Measurements from ENCODE around the gene GMCL2. TPM values are rescaled to one million over a fixed set of nuclear protein-coding genes. Genes with fewer than 3 reads are reported as not detected.

The GMCL2 gene
- total and polyA plus RNA-seq, 2 experiments from 2014 or later, result 0.07 TPM; not detected in 1

DNA sequence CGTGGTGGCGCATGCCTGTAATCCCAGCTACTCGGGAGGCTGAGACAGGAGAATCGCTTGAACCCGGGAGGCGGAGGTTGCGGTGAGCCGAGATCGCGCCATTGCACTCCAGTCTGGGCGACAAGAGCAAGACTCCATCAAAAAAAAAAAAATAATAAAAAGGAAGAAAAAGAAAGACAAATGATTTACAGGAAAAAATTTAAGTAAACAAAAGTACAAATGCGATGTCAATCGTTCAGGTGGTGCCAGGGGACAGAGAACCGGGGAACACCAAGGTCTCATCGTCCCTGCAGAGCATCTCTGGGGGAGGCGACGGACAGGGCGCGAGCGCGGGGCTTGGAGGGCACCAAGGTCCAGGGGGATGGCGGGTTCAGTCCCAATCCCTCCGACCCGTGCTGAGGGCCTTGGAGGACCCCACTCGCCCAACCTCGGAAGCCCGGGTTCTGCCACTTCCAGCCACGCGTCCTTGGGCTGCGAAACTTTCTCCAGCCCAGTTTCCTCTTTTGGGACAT, 16.6 kb upstream of the GMCL2 start (continued):
- TF ChIP-seq, protein P1, sequence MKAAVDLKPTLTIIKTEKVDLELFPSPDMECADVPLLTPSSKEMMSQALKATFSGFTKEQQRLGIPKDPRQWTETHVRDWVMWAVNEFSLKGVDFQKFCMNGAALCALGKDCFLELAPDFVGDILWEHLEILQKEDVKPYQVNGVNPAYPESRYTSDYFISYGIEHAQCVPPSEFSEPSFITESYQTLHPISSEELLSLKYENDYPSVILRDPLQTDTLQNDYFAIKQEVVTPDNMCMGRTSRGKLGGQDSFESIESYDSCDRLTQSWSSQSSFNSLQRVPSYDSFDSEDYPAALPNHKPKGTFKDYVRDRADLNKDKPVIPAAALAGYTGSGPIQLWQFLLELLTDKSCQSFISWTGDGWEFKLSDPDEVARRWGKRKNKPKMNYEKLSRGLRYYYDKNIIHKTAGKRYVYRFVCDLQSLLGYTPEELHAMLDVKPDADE (IDR thresholded peaks at IDR 0.05), result no peak
- no peak for TF ChIP-seq NANOG (IDR thresholded peaks at IDR 0.05; ENCODE audit: borderline replicate concordance)
- no peak for TF ChIP-seq CREB1 (CRISPR knock-in tag; IDR thresholded peaks at IDR 0.05; ENCODE audit: low read depth)
- TF ChIP-seq POLR2AphosphoS5 (IDR thresholded peaks at IDR 0.05; ENCODE audit: low read depth), result no peak
- TF ChIP-seq, protein P2, sequence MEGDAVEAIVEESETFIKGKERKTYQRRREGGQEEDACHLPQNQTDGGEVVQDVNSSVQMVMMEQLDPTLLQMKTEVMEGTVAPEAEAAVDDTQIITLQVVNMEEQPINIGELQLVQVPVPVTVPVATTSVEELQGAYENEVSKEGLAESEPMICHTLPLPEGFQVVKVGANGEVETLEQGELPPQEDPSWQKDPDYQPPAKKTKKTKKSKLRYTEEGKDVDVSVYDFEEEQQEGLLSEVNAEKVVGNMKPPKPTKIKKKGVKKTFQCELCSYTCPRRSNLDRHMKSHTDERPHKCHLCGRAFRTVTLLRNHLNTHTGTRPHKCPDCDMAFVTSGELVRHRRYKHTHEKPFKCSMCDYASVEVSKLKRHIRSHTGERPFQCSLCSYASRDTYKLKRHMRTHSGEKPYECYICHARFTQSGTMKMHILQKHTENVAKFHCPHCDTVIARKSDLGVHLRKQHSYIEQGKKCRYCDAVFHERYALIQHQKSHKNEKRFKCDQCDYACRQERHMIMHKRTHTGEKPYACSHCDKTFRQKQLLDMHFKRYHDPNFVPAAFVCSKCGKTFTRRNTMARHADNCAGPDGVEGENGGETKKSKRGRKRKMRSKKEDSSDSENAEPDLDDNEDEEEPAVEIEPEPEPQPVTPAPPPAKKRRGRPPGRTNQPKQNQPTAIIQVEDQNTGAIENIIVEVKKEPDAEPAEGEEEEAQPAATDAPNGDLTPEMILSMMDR (conservative IDR thresholded peaks at IDR 0.05; ENCODE audit: low read depth in 2 of 2), result no peak
- no peak for TF ChIP-seq EZH2 (IDR thresholded peaks at IDR 0.05; ENCODE audit: low read depth, unreplicated experiment)

DNA sequence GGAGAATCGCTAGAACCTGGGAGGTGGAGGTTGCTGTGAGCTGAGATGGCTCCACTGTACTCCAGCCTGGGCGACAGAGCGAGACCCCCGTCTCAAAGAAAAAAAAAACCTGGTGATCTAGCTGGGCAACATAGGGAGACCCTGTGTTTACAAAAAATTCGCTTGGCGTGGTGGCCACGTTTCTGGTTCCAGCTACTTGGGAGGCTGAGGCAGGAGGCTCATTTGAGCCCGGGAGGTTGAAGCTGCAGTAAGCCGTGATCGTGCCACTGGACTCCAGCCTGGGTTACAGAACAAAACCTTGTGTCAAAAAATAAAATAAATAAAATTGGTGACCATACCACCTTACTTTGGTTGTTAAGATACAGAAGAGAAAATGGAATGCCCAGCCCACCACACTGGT, 15.4 kb upstream of the GMCL2 start:
- Mint-ChIP-seq H3K9me3 (peaks cover 8% of the 10 kb centered on the region), H3K27ac (no peak overlapping the region), H3K4me1 (peaks cover 28% of the 10 kb centered on the region), H3K36me3 (ENCODE audit: low read depth) (peaks cover 27% of the 10 kb centered on the region), H3K27me3 (ENCODE audit: insufficient read depth, low read depth, poor library complexity) (peaks cover 27% of the 10 kb centered on the region), H3K4me3 (peak overlapping the region; percentile 48; the same call in 1 of the 3 replicates)
- H3K36me3 ChIP-seq (ENCODE audit: insufficient read depth), result peaks cover 22% of the 10 kb centered on the region
- peaks cover 23% of the 10 kb centered on the region for H3K4me1 ChIP-seq (ENCODE audit: insufficient read depth)
- no peak overlapping the region for H3K4me2 ChIP-seq
- H3K79me2 ChIP-seq (replicated peaks; ENCODE audit: insufficient read depth), result peaks cover 39% of the 10 kb centered on the region
- no peaks in the 10 kb centered on the region for H3K27me3 ChIP-seq (ENCODE audit: insufficient read depth)
- DNase-seq (ENCODE audit: low spot score) (no peak), ATAC-seq (no peak)
- H3K27ac ChIP-seq (ENCODE audit: low read depth), result no peak overlapping the region
- H4K20me1 ChIP-seq (replicated peaks; ENCODE audit: insufficient read depth), result peaks cover 22% of the 10 kb centered on the region
- H3K9me2 ChIP-seq (ENCODE audit: insufficient read depth), result no peaks in the 10 kb centered on the region
- H2AFZ ChIP-seq, result no peak overlapping the region
- H3F3A ChIP-seq (replicated peaks; ENCODE audit: low read depth), result peaks cover 23% of the 10 kb centered on the region
- no peak overlapping the region for H3K4me3 ChIP-seq
- TF ChIP-seq ZNF331 (CRISPR knock-in tag; IDR thresholded peaks at IDR 0.05; ENCODE audit: low read depth) (no peak), JUNB (IDR thresholded peaks at IDR 0.05; ENCODE audit: unreplicated experiment) (no peak), EZH2phosphoT487 (IDR thresholded peaks at IDR 0.05; ENCODE audit: unreplicated experiment) (no peak), NANOG (IDR thresholded peaks at IDR 0.05; ENCODE audit: borderline replicate concordance) (no peak), ZNF114 (CRISPR knock-in tag; IDR thresholded peaks at IDR 0.05) (no peak), POLR2AphosphoS5 (IDR thresholded peaks at IDR 0.05; ENCODE audit: low read depth) (no peak), EZH2 (IDR thresholded peaks at IDR 0.05; ENCODE audit: low read depth, unreplicated experiment) (no peak), CREB1 (CRISPR knock-in tag; IDR thresholded peaks at IDR 0.05; ENCODE audit: low read depth) (no peak), STAT1 (IDR thresholded peaks at IDR 0.05; ENCODE audit: unreplicated experiment) (no peak)
- TF ChIP-seq, protein P2 (conservative IDR thresholded peaks at IDR 0.05; ENCODE audit: low read depth in 2 of 2), result no peak
- TF ChIP-seq, protein P3, sequence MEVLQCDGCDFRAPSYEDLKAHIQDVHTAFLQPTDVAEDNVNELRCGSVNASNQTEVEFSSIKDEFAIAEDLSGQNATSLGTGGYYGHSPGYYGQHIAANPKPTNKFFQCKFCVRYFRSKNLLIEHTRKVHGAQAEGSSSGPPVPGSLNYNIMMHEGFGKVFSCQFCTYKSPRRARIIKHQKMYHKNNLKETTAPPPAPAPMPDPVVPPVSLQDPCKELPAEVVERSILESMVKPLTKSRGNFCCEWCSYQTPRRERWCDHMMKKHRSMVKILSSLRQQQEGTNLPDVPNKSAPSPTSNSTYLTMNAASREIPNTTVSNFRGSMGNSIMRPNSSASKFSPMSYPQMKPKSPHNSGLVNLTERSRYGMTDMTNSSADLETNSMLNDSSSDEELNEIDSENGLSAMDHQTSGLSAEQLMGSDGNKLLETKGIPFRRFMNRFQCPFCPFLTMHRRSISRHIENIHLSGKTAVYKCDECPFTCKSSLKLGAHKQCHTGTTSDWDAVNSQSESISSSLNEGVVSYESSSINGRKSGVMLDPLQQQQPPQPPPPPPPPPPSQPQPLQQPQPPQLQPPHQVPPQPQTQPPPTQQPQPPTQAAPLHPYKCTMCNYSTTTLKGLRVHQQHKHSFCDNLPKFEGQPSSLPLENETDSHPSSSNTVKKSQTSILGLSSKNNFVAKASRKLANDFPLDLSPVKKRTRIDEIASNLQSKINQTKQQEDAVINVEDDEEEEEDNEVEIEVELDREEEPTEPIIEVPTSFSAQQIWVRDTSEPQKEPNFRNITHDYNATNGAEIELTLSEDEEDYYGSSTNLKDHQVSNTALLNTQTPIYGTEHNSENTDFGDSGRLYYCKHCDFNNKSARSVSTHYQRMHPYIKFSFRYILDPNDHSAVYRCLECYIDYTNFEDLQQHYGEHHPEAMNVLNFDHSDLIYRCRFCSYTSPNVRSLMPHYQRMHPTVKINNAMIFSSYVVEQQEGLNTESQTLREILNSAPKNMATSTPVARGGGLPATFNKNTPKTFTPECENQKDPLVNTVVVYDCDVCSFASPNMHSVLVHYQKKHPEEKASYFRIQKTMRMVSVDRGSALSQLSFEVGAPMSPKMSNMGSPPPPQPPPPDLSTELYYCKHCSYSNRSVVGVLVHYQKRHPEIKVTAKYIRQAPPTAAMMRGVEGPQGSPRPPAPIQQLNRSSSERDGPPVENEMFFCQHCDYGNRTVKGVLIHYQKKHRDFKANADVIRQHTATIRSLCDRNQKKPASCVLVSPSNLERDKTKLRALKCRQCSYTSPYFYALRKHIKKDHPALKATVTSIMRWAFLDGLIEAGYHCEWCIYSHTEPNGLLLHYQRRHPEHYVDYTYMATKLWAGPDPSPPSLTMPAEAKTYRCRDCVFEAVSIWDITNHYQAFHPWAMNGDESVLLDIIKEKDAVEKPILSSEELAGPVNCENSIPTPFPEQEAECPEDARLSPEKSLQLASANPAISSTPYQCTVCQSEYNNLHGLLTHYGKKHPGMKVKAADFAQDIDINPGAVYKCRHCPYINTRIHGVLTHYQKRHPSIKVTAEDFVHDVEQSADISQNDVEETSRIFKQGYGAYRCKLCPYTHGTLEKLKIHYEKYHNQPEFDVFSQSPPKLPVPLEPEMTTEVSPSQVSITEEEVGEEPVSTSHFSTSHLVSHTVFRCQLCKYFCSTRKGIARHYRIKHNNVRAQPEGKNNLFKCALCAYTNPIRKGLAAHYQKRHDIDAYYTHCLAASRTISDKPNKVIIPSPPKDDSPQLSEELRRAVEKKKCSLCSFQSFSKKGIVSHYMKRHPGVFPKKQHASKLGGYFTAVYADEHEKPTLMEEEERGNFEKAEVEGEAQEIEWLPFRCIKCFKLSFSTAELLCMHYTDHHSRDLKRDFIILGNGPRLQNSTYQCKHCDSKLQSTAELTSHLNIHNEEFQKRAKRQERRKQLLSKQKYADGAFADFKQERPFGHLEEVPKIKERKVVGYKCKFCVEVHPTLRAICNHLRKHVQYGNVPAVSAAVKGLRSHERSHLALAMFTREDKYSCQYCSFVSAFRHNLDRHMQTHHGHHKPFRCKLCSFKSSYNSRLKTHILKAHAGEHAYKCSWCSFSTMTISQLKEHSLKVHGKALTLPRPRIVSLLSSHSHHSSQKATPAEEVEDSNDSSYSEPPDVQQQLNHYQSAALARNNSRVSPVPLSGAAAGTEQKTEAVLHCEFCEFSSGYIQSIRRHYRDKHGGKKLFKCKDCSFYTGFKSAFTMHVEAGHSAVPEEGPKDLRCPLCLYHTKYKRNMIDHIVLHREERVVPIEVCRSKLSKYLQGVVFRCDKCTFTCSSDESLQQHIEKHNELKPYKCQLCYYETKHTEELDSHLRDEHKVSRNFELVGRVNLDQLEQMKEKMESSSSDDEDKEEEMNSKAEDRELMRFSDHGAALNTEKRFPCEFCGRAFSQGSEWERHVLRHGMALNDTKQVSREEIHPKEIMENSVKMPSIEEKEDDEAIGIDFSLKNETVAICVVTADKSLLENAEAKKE (CRISPR knock-in tag; IDR thresholded peaks at IDR 0.05), result no peak

All from GM23338 (cell line).